ENCODE results near the gene ERMN. TPM values are rescaled to one million over a fixed set of nuclear protein-coding genes. Genes with fewer than 3 reads are reported as not detected.
"Not testable (repeated sequence)": the region's sequence is repeated elsewhere in the genome, so short reads cannot be mapped to it uniquely, and the experiment has no call there.

The ERMN gene
- total and polyA plus RNA-seq, 9 donors: 0.04 to 0.19 (median 0.10) TPM; not detected in 2

DNA sequence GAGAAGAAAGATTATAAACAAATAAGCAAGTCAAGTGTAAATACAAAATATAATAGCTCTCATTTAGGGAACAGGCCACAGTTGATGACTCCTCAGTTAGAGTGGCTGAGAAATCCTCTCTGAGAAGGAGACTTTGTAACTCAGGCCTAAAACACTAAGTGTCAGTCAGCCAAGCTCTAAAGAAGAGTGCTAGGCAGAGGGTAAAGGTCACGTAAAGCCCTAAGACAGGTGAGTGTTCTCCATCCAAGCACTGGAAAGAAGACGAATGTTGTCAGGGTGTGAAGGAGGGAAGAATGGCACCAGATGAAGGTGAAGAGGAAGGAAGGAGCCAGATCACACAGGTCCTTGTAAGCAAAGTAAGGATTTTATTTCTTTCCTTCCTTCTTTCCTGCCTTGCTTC is 24.3 kb downstream of the ERMN start:
- Histone ChIP-seq H3K36me3 (ENCODE audit: control insufficient read depth, insufficient read depth, low read length) (no peaks in the 10 kb centered on the region), H3K27me3 (ENCODE audit: control insufficient read depth, insufficient read depth, low read length) (no peaks in the 10 kb centered on the region), H3K9me3 (replicated peaks; ENCODE audit: control insufficient read depth, low read depth, low read length) (no peaks in the 10 kb centered on the region), H3K4me3 (ENCODE audit: low read length) (no peak overlapping the region), H3K27ac (ENCODE audit: low read length) (no peak overlapping the region), H3K4me1 (ENCODE audit: control insufficient read depth, insufficient read depth, low read length) (peaks cover 2% of the 10 kb centered on the region)
- DNase-seq: no peak
- WGBS (ENCODE audit: insufficient coverage): 88% methylated on average over 1 of the region's 2 CpGs

DNA sequence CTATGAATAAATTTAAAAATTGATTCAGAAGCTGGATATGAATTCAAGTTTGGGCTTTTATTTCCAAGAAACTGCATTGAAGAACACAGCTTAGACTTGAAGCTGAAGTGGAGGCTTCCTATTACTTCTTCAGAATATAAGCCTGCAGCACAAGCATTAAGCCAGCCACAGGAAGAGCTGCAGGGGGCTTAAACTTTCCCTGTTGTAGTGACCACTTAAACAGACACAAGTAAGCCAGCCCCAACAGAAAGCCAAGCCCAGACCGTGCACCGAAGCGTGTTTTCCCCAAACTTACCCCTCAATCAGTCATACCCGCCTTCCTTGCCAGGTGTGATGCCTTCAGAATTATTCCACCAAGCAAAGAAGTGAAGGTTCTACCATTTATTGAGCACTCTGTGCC is 28.7 kb downstream of the ERMN start:
- Histone ChIP-seq H3K27me3 (ENCODE audit: control insufficient read depth, insufficient read depth, low read length) (no peaks in the 10 kb centered on the region), H3K4me3 (ENCODE audit: low read length) (no peak overlapping the region), H3K36me3 (ENCODE audit: control insufficient read depth, insufficient read depth, low read length) (no peaks in the 10 kb centered on the region), H3K4me1 (ENCODE audit: control insufficient read depth, insufficient read depth, low read length) (no peaks in the 10 kb centered on the region), H3K9me3 (replicated peaks; ENCODE audit: control insufficient read depth, low read depth, low read length) (no peaks in the 10 kb centered on the region), H3K27ac (ENCODE audit: low read length) (no peak overlapping the region)
- no peak for DNase-seq
- WGBS (ENCODE audit: insufficient coverage): 70% methylated on average over 2 of the region's 4 CpGs

DNA sequence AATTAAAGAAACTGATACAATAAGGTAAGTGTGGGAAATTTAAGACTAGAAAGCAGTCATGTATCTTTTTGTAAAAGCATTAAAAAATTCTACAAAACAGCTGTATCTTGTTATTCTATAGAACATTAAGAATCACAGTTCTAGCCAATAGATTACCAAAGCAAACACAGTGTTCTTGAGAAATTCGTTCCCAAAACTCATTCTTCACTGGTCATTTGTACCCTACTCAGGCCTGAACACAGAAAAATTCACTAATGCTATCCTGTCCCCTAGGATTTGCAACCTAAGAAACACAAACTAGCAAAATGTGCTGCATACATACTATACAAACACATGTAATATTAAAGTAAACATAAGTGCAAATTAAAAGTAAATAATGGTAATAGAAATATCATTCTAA is 29.1 kb downstream of the ERMN start:
- no CpG with 5 or more reads among the region's 1 CpG for WGBS (ENCODE audit: insufficient coverage)

DNA sequence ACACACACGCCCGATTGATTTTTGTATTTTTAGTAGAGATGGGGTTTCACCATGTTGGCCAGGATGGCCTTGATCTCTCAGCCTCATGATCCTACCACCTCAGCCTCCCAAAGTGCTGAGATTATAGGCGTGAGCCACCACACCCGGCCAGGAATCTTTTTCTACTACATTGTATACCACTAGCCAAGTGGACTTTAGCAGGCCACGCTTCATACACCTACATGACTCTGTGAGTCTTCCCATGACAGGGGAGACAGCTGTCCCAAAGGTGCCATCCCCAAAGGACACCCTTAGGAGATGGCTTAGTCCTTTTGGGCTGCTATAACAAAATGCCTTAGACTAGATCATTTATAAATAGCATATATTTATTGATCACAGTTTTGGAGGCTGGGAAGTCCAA is 32.8 kb downstream of the ERMN start:
- no peaks in the 10 kb centered on the region for H3K36me3 ChIP-seq (ENCODE audit: control insufficient read depth, insufficient read depth, low read length)
- 100% methylated on average over 3 of the region's 5 CpGs for WGBS (ENCODE audit: insufficient coverage)
- DNase-seq: no peak
- no peak overlapping the region for H3K4me3 ChIP-seq (ENCODE audit: low read length)
- no peaks in the 10 kb centered on the region for H3K27me3 ChIP-seq (ENCODE audit: control insufficient read depth, insufficient read depth, low read length)
- no peak overlapping the region for H3K27ac ChIP-seq (ENCODE audit: low read length)
- no peaks in the 10 kb centered on the region for H3K9me3 ChIP-seq (replicated peaks; ENCODE audit: control insufficient read depth, low read depth, low read length)
- H3K4me1 ChIP-seq (ENCODE audit: control insufficient read depth, insufficient read depth, low read length): no peaks in the 10 kb centered on the region

More for the DNA sequence above, 29.1 kb downstream of the ERMN start:
- no peaks in the 10 kb centered on the region for H3K27me3 ChIP-seq (ENCODE audit: control insufficient read depth, insufficient read depth, low read length)
- no peak for DNase-seq
- H3K9me3 ChIP-seq (replicated peaks; ENCODE audit: control insufficient read depth, low read depth, low read length): no peaks in the 10 kb centered on the region
- H3K4me3 ChIP-seq (ENCODE audit: low read length): no peak overlapping the region
- no peaks in the 10 kb centered on the region for H3K36me3 ChIP-seq (ENCODE audit: control insufficient read depth, insufficient read depth, low read length)
- no peak overlapping the region for H3K27ac ChIP-seq (ENCODE audit: low read length)
- no peaks in the 10 kb centered on the region for H3K4me1 ChIP-seq (ENCODE audit: control insufficient read depth, insufficient read depth, low read length)

DNA sequence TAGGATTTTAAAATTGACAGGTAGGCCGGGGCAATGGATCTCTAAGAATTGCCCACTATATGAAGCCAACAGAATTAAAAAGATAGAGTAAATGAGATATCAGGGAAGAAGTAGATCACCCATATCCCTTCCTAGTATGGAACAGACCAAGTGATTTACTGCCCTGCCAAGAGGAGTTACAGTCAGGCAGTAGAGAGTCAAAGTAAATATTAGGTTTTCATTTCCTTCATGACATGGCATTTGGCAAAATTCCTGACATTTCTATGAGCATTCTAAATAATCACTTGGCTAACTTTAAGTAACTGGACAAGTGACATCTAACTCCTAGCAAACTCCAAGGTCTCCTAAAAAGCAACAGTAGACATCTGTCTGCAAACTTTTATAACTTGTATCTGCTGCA is 34.6 kb downstream of the ERMN start:
- Histone ChIP-seq H3K27me3 (ENCODE audit: control insufficient read depth, insufficient read depth, low read length) (no peaks in the 10 kb centered on the region), H3K36me3 (ENCODE audit: control insufficient read depth, insufficient read depth, low read length) (no peaks in the 10 kb centered on the region), H3K4me3 (ENCODE audit: low read length) (no peak overlapping the region), H3K27ac (ENCODE audit: low read length) (no peak overlapping the region), H3K4me1 (ENCODE audit: control insufficient read depth, insufficient read depth, low read length) (no peaks in the 10 kb centered on the region), H3K9me3 (replicated peaks; ENCODE audit: control insufficient read depth, low read depth, low read length) (no peaks in the 10 kb centered on the region)
- DNase-seq: no peak
- WGBS (ENCODE audit: insufficient coverage): no CpG with 5 or more reads among the region's 1 CpG

DNA sequence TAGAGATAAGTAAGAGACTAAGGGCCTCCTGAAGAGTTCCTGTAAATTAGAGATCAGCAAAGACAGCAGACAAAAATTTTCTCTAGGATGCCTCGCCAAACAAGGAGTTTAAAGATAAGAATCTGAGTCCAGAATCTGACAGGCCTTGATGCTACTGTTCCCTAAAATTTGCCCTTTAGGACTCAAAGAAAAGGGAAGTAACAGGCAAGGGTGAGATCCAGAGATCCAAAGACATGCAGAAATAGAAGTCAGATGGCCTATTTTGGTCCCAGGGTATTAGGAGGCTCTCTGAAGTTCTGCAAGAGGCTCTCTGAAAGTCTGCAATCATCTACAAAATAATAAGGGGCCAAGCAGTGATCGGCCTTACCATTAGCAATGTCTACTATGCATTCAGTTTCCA is 35.1 kb downstream of the ERMN start:
- Histone ChIP-seq H3K36me3 (ENCODE audit: control insufficient read depth, insufficient read depth, low read length) (no peaks in the 10 kb centered on the region), H3K4me1 (ENCODE audit: control insufficient read depth, insufficient read depth, low read length) (no peaks in the 10 kb centered on the region), H3K4me3 (ENCODE audit: low read length) (no peak overlapping the region), H3K9me3 (replicated peaks; ENCODE audit: control insufficient read depth, low read depth, low read length) (no peaks in the 10 kb centered on the region), H3K27me3 (ENCODE audit: control insufficient read depth, insufficient read depth, low read length) (no peaks in the 10 kb centered on the region), H3K27ac (ENCODE audit: low read length) (no peak overlapping the region)
- 100% methylated on average over 1 of the region's 2 CpGs for WGBS (ENCODE audit: insufficient coverage)
- DNase-seq: no peak

DNA sequence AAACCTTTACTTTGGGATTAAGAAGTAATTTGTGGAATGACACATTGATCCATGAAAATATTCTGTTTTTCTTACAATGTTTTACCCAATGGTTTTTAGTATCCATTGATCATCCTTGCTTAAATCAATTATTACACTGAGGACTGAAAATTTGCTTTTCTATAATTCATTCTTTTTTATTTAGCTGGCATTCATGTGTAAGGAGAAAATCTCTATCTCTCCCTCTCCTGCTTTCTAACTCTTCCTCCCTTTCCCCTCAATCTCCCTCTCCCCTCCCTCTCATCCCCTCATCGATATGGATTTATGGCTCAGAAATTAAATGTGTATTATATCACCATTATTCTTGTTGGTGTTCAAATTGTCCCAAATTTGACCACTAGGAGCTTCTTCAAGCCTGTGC is 38.5 kb downstream of the ERMN start:
- DNase-seq: no peak
- no peaks in the 10 kb centered on the region for H3K36me3 ChIP-seq (ENCODE audit: control insufficient read depth, insufficient read depth, low read length)
- H3K27me3 ChIP-seq (ENCODE audit: control insufficient read depth, insufficient read depth, low read length): no peaks in the 10 kb centered on the region
- WGBS (ENCODE audit: insufficient coverage): no CpG with 5 or more reads among the region's 1 CpG
- H3K4me3 ChIP-seq (ENCODE audit: low read length): no peak overlapping the region
- no peaks in the 10 kb centered on the region for H3K9me3 ChIP-seq (replicated peaks; ENCODE audit: control insufficient read depth, low read depth, low read length)
- no peak overlapping the region for H3K27ac ChIP-seq (ENCODE audit: low read length)
- H3K4me1 ChIP-seq (ENCODE audit: control insufficient read depth, insufficient read depth, low read length): no peaks in the 10 kb centered on the region

DNA sequence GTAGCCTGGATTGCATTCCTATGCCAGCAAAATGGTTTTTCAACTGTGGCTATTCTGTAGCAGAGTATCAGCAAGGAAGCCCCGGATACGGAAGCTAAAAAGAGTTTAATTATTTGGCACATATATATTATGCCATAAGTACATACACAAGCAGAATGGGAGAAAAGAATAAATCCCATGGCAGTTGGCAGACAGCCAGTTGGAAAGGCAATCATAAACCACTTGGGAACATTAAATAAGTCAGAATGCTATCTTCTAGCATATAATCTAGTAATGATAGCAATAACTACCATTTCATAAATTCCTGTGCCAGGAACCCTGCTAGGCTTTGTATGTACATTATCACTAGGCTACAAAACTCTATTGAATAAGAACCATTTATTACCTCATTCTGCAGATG is 42.2 kb downstream of the ERMN start:
- no CpG with 5 or more reads among the region's 2 CpGs for WGBS (ENCODE audit: insufficient coverage)
- H3K27me3 ChIP-seq (ENCODE audit: control insufficient read depth, insufficient read depth, low read length): no peaks in the 10 kb centered on the region
- no peaks in the 10 kb centered on the region for H3K36me3 ChIP-seq (ENCODE audit: control insufficient read depth, insufficient read depth, low read length)
- no peaks in the 10 kb centered on the region for H3K4me1 ChIP-seq (ENCODE audit: control insufficient read depth, insufficient read depth, low read length)
- no peak overlapping the region for H3K4me3 ChIP-seq (ENCODE audit: low read length)
- no peak for DNase-seq
- no peaks in the 10 kb centered on the region for H3K9me3 ChIP-seq (replicated peaks; ENCODE audit: control insufficient read depth, low read depth, low read length)
- H3K27ac ChIP-seq (ENCODE audit: low read length): no peak overlapping the region

DNA sequence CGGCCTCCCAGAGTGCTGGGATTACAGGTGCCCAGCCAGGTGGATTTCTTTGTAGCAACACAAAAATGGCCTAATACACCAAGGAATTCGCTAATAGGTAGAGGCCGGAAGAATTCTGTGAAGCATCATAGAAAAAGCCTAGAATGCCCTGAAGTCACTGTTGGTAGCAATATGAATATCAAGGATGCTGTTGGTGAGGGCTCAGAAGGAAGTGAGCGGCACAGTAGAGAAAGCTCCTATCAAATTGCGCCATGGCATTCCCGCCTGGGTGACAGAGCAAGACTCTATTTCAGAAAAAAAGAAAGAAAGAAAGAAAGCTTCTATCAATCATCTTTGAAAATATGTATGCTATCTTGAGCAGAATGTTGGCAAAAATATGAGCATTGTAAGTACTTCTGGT is 44.3 kb downstream of the ERMN start:
- Histone ChIP-seq H3K27me3 (ENCODE audit: control insufficient read depth, insufficient read depth, low read length) (no peaks in the 10 kb centered on the region), H3K36me3 (ENCODE audit: control insufficient read depth, insufficient read depth, low read length) (no peaks in the 10 kb centered on the region), H3K27ac (ENCODE audit: low read length) (no peak overlapping the region), H3K4me1 (ENCODE audit: control insufficient read depth, insufficient read depth, low read length) (no peaks in the 10 kb centered on the region), H3K9me3 (replicated peaks; ENCODE audit: control insufficient read depth, low read depth, low read length) (no peaks in the 10 kb centered on the region), H3K4me3 (ENCODE audit: low read length) (no peak overlapping the region)
- DNase-seq: no peak
- WGBS (ENCODE audit: insufficient coverage): 92% methylated on average over 4 of the region's 6 CpGs

DNA sequence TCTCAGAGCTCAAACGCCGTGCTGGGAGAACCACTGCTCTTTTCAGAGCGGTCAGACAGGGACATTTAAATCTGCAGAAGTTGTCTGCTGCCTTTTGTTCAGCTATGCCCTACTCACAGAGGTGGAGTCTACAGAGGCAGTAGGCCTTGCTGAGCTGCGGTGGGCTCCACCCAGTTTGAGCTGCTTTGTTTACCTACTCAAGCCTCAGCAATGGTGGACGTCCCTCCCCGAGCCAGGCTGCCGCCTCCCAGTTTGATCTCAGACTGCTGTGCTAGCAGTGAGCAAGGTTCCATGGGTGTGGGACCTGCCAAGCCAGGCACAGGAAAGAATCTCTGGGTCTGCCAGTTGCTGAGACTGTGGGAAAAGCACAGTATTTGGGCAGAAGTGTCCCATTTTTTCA is 46.3 kb downstream of the ERMN start:
- DNase-seq; H3K4me3 ChIP-seq (ENCODE audit: low read length); H3K27ac ChIP-seq (ENCODE audit: low read length); H3K9me3 ChIP-seq (replicated peaks; ENCODE audit: control insufficient read depth, low read depth, low read length); H3K27me3 ChIP-seq (ENCODE audit: control insufficient read depth, insufficient read depth, low read length); H3K4me1 ChIP-seq (ENCODE audit: control insufficient read depth, insufficient read depth, low read length); H3K36me3 ChIP-seq (ENCODE audit: control insufficient read depth, insufficient read depth, low read length): not testable (repeated sequence)
- WGBS (ENCODE audit: insufficient coverage): 90% methylated on average over 7 of the region's 7 CpGs

DNA sequence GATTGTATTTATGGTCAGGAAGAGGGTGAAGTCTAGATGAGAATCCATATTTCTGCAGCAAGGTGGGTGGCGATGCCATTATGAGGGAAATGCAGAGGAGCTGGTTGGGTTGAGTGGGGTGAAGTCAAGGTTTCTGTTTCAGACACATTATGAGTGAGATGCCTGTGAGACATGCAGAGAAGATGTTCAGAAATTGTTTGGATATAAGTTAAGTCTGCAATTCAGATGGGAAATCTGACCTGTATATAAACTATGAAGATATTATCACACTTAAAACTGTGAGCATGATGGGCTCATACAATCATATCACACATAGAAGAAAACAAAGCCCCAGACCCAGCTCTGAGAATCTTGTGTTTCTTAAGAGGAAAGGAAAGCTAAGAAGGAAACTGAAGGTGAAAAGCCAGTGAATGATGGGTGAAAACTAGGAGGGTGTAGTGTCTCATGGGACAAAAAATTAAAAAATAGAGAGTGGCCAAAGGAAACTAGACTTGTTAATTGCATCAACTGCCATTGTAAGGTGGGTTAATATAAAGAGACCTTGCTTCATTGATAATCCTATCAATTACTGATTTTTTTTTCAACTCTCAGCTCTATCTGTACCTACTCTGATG is 53.9 kb downstream of the ERMN start:
- WGBS (ENCODE audit: insufficient coverage): 100% methylated on average over 1 of the region's 1 CpG
- no peaks in the 10 kb centered on the region for H3K9me3 ChIP-seq (replicated peaks; ENCODE audit: control insufficient read depth, low read depth, low read length)

More for the DNA sequence above, 53.9 kb downstream of the ERMN start:
- Histone ChIP-seq H3K27ac (ENCODE audit: low read length) (no peak overlapping the region), H3K36me3 (ENCODE audit: control insufficient read depth, insufficient read depth, low read length) (no peaks in the 10 kb centered on the region), H3K4me1 (ENCODE audit: control insufficient read depth, insufficient read depth, low read length) (no peaks in the 10 kb centered on the region), H3K4me3 (ENCODE audit: low read length) (no peak overlapping the region), H3K27me3 (ENCODE audit: control insufficient read depth, insufficient read depth, low read length) (no peaks in the 10 kb centered on the region)
- no peak for DNase-seq
